Measurements from ENCODE around the gene SAA2. TPM values are rescaled to one million over a fixed set of nuclear protein-coding genes. Genes with fewer than 3 reads are reported as not detected.
"Not testable (repeated sequence)": the region's sequence is repeated elsewhere in the genome, so short reads cannot be mapped to it uniquely, and the experiment has no call there.

The SAA2 gene
- total and polyA plus RNA-seq, 5 donors, result 0.59 to 14.9 (median 3.2) TPM; not detected in 1

DNA sequence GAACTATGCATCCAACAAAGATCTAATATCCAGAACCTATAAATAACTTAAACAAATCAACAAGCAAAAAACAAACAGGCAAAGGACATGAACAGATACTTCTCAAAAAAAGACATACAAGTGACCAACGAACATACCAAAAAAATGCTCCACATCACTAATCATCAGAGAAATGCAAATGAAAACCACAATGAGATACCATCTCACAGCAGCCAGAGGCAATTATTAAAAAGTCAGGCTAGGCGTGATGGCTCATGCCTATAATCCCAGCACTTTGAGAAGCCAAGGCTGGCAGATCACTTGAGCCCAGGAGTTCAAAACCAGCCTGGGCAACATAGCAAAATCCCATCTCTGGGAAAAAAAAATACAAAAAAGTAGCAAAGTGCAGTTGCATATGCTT lies 22.6 kb downstream of the SAA2 start:
- H3K4me3 ChIP-seq (ENCODE audit: low read length), result no peak overlapping the region
- DNase-seq, result no peak
- H3K27me3 ChIP-seq (ENCODE audit: control insufficient read depth, insufficient read depth), result no peaks in the 10 kb centered on the region
- ATAC-seq, result no peak
- no peak overlapping the region for H3K27ac ChIP-seq (ENCODE audit: low read length)
- H3K4me1 ChIP-seq (ENCODE audit: control insufficient read depth, insufficient read depth, low read length), result no peaks in the 10 kb centered on the region
- H3K9me3 ChIP-seq (ENCODE audit: control insufficient read depth, low read length), result no peaks in the 10 kb centered on the region
- intact Hi-C loops (cut with DNase I), result no loop called here
- 54% methylated on average over 2 of the region's 2 CpGs for WGBS

DNA sequence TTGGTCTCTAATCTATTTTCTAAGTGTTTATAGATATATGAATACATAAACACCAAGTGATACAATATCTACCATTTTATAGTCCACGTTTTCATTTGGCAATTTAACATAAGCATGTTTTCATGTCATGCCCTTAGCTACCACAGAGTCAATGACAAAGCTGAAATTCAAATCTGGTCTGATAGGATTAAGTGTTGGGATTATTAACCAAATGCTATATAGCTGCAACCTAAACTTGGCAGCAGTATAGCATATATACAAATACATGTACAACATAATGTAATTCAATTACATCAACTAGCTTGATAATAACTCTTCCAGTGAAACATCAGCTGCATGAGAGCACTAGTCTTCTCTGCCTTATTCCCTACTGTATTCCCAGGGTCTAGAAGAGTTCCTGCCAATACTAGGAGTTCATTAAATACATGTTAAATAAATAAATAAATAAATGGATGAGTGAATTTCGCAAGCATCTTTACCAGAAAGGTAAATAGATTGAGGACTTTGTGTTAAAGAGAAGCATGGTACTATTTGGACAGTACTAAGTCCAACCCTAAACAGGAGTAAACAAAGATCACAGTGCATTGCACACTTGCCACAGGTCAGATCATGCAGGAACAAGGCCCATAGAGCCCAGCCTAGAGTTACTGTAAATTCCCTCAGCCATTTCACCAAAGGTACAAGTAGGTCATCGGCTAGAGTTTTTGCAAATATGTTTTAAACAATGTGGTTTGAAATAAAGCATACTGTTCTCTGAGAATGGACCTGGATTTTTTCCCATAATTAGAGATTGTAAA lies 24.7 kb downstream of the SAA2 start:
- ATAC-seq, result no peak
- no peak overlapping the region for H3K4me3 ChIP-seq (ENCODE audit: low read length)
- 47% methylated on average over 3 of the region's 3 CpGs for WGBS
- H3K4me1 ChIP-seq (ENCODE audit: control insufficient read depth, insufficient read depth, low read length), result no peaks in the 10 kb centered on the region
- H3K9me3 ChIP-seq (ENCODE audit: control insufficient read depth, low read length), result no peaks in the 10 kb centered on the region
- no peaks in the 10 kb centered on the region for H3K27me3 ChIP-seq (ENCODE audit: control insufficient read depth, insufficient read depth)
- intact Hi-C loops (cut with DNase I), result no loop called here
- H3K27ac ChIP-seq (ENCODE audit: low read length), result no peak overlapping the region
- DNase-seq, result no peak

DNA sequence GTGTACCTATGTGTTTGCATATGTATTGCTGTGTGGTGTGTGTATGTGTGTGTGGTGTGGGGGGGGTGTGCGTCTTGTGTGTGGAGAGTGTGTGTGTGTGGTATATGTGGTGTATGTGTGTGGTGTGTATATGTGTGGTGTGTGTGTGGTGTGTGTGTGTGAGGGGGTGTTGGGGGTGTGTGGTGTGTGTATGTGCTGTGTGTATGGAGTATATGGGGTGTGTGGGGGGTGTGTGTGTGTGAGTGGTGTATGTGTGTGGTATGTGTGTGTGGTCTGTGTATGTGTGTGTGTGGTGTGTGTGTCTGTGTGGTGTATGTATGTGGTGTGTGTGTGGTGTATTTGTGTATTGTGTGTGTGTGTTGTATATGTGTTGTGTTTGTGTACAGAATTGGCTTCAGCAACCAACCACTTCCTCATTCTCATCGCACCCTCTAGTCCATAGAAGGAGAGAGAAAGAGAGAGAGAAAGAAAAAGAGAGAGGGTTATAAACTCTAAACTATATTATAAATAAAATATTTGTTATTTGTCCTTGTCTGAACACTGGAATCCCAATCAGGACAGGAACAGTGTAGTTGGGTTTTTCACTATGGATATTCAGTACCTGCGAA lies 25.6 kb downstream of the SAA2 start:
- ATAC-seq, result no peak
- H3K27me3 ChIP-seq (ENCODE audit: control insufficient read depth, insufficient read depth), result no peaks in the 10 kb centered on the region

DNA sequence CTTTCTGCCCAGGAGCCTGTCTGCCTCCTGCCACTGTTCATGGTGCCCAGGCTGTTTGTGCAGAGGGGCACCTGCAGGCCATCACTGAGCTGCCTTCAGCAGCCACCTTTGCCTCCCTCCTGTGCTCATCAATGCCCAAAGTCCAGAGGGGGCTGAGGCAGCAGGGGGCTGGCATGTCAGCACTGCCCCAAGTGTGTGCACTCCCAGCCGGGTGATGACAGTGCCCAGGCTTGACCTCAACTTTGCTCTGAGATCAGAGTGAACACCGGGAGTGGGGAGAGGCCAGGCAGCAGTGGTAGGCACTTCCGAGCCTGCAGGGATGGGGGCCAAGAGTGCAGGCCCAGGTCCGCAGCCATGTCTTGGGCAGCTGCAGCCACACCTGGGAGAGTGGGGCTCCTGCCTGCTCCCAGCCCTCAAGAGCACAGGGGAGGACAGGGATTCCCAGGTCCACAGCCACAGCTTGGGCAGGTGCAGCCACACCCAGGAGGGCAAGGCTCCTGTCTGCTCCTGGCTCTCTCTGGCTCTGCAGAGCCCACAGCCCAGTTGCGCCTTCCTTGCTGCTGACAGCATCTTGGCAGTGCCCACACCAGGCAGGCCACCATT lies 27.1 kb downstream of the SAA2 start:
- intact Hi-C loops (cut with DNase I), result no loop called here
- H3K27ac ChIP-seq (ENCODE audit: low read length), result no peak overlapping the region

More for the DNA sequence above, 25.6 kb downstream of the SAA2 start:
- intact Hi-C loops (cut with DNase I), result no loop called here
- Histone ChIP-seq H3K9me3 (ENCODE audit: control insufficient read depth, low read length) (no peaks in the 10 kb centered on the region), H3K4me1 (ENCODE audit: control insufficient read depth, insufficient read depth, low read length) (no peaks in the 10 kb centered on the region), H3K27ac (ENCODE audit: low read length) (no peak overlapping the region), H3K4me3 (ENCODE audit: low read length) (no peak overlapping the region)
- WGBS, result 88% methylated on average over 3 of the region's 3 CpGs
- DNase-seq, result no peak

DNA sequence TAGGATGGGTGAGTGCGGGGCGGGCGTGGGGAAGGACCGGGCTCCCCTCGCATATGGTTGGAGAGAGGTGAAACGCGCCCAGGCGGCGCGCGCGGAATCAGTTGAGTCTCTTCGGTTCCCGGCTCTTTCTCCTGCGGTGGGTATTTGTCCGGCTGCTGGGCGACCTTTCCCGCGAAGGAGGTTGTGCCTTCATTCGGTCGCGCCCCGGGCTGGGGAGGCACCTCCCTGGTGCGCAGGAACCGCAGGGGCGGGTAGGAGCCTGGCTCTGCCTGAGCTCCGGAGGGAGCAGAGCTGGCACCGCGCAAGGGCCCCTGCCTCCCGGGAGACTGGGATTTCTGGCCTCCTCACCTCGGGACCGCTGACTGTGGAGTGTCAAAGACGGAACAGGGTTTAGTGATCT lies 39.4 kb downstream of the SAA2 start:
- H3K27me3 ChIP-seq (ENCODE audit: control insufficient read depth, insufficient read depth), result no peaks in the 10 kb centered on the region
- no peak for ATAC-seq
- no peaks in the 10 kb centered on the region for H3K4me1 ChIP-seq (ENCODE audit: control insufficient read depth, insufficient read depth, low read length)
- intact Hi-C loops (cut with DNase I), result no loop called here
- WGBS, result 22% methylated on average over 33 of the region's 33 CpGs
- no peaks in the 10 kb centered on the region for H3K9me3 ChIP-seq (ENCODE audit: control insufficient read depth, low read length)
- DNase-seq, result no peak
- no peak overlapping the region for H3K4me3 ChIP-seq (ENCODE audit: low read length)
- no peak overlapping the region for H3K27ac ChIP-seq (ENCODE audit: low read length)

More for the DNA sequence above, 27.1 kb downstream of the SAA2 start:
- ATAC-seq, result no peak
- Histone ChIP-seq H3K4me1 (ENCODE audit: control insufficient read depth, insufficient read depth, low read length) (no peaks in the 10 kb centered on the region), H3K4me3 (ENCODE audit: low read length) (no peak overlapping the region), H3K9me3 (ENCODE audit: control insufficient read depth, low read length) (no peaks in the 10 kb centered on the region), H3K27me3 (ENCODE audit: control insufficient read depth, insufficient read depth) (no peaks in the 10 kb centered on the region)
- WGBS, result 65% methylated on average over 5 of the region's 5 CpGs
- DNase-seq, result no peak

DNA sequence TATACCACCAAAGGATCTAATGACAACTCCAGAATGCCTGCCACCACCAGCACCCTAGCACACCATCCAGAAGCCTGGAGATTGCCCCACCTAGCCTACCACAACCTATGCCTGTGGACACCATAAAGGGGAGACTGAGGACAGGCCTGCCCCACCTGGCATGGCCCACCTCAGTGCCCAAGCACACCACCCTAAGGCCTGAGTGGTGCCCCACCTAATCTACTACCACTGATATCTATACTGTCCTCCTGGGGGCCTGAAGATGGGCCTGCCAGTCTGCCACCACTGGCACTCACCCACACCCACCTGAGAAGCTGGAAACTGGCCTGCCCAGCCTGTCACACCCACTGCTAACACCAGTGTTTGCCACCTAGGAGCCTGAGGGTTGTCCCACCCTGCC lies 43.7 kb downstream of the SAA2 start:
- peak in 1 of 2 donors; percentile 22 for ATAC-seq
- H3K27ac ChIP-seq (ENCODE audit: low read length), result no peak overlapping the region
- no peaks in the 10 kb centered on the region for H3K9me3 ChIP-seq (ENCODE audit: control insufficient read depth, low read length)
- no peaks in the 10 kb centered on the region for H3K27me3 ChIP-seq (ENCODE audit: control insufficient read depth, insufficient read depth)
- no peaks in the 10 kb centered on the region for H3K4me1 ChIP-seq (ENCODE audit: control insufficient read depth, insufficient read depth, low read length)
- no peak overlapping the region for H3K4me3 ChIP-seq (ENCODE audit: low read length)
- intact Hi-C loops (cut with DNase I), result no loop called here
- no peak for DNase-seq

DNA sequence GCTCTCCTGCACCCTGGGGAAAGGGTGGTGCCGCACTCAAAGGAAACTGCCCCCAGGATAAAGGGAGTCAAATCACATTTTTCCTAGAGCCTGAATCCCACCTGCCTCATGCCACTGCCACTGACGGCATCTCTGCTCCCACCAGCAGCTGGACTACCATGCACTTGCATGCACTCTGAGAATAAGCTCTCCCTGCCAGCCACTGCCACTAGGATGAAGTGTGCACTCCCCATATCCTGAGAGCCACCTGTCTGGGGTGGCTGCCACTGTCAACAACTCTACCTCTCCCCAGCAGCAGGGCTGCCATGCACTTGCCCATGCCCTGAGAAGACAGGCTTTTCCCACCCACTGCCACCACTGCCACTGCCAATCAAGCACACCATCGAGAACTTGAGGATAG lies 44.2 kb downstream of the SAA2 start:
- H3K27ac ChIP-seq (ENCODE audit: low read length), result no peak overlapping the region
- H3K4me1 ChIP-seq (ENCODE audit: control insufficient read depth, insufficient read depth, low read length), result no peaks in the 10 kb centered on the region
- no peaks in the 10 kb centered on the region for H3K27me3 ChIP-seq (ENCODE audit: control insufficient read depth, insufficient read depth)
- no peak for DNase-seq
- no peak overlapping the region for H3K4me3 ChIP-seq (ENCODE audit: low read length)
- H3K9me3 ChIP-seq (ENCODE audit: control insufficient read depth, low read length), result no peaks in the 10 kb centered on the region
- ATAC-seq, result no peak
- 85% methylated on average over 3 of the region's 3 CpGs for WGBS
- intact Hi-C loops (cut with DNase I), result no loop called here

DNA sequence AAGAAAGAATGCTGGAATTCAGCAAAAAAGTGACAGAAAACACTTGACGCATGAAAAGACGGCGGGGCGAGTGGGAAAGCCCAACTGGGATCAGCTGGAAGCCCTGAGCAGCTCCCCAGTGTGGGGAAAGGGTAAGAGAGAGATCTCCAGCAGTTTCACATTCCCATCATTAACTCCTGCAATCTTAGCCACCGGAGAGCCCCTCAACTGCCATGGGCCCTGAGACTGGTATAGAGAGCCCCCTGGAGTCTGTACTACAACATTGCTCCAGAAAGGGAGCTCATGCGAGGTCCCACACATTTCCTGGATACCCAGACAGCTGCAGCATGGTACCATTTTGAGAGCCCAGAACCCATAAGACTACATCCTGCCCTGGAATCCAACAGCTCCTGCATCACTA lies 44.7 kb downstream of the SAA2 start:
- H3K27me3 ChIP-seq (ENCODE audit: control insufficient read depth, insufficient read depth), result no peaks in the 10 kb centered on the region

DNA sequence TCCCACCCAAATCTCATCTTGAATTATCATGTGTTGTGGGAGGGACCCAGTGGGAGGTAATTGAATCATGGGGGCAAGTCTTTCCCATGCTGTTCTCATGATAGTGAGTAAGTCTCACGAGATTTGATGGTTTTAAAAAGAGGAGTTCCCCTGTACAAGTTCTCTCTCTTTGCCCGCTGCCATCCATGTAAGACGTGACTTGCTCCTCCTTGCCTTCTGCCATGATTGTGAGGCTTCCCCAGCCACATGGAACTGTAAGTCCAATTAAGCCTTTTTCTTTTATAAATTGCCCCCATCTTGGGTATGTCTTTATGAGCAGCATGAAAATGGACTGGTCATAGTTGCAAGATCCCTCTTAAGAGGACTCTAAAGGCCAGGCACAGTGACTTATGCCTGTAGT lies 50.7 kb downstream of the SAA2 start:
- H3K9me3 ChIP-seq (ENCODE audit: control insufficient read depth, low read length); H3K27me3 ChIP-seq (ENCODE audit: control insufficient read depth, insufficient read depth); H3K4me3 ChIP-seq (ENCODE audit: low read length); H3K27ac ChIP-seq (ENCODE audit: low read length); intact Hi-C loops (cut with DNase I); DNase-seq; H3K4me1 ChIP-seq (ENCODE audit: control insufficient read depth, insufficient read depth, low read length); ATAC-seq: not testable (repeated sequence)
- 59% methylated on average over 3 of the region's 3 CpGs for WGBS

More for the DNA sequence above, 44.7 kb downstream of the SAA2 start:
- intact Hi-C loops (cut with DNase I), result no loop called here
- Histone ChIP-seq H3K9me3 (ENCODE audit: control insufficient read depth, low read length) (no peaks in the 10 kb centered on the region), H3K27ac (ENCODE audit: low read length) (no peak overlapping the region), H3K4me1 (ENCODE audit: control insufficient read depth, insufficient read depth, low read length) (no peaks in the 10 kb centered on the region), H3K4me3 (ENCODE audit: low read length) (no peak overlapping the region)
- WGBS, result 8% methylated on average over 6 of the region's 6 CpGs
- ATAC-seq (no peak), DNase-seq (no peak)

DNA sequence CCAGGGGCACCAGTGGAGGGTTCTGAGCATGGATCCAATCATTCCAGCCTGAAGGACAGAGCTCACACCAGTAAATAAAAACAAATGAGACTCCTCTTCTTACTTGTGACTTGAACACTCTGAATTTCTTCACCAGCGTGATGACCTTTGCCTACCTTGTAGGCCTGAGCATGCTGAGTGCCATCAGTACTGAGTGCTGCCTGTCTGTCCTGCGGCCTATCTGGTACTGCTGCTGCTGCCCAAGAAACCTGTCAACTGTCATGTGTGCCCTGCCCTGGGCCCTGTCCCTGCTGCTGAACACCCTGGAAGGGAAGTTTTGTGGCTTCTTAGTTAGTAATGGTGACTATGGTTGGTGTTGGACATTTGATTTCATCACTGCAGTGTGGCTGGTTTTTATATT lies 51.9 kb downstream of the SAA2 start:
- Histone ChIP-seq H3K4me1 (ENCODE audit: control insufficient read depth, insufficient read depth, low read length) (no peaks in the 10 kb centered on the region), H3K27me3 (ENCODE audit: control insufficient read depth, insufficient read depth) (no peaks in the 10 kb centered on the region), H3K27ac (ENCODE audit: low read length) (no peak overlapping the region), H3K4me3 (ENCODE audit: low read length) (no peak overlapping the region), H3K9me3 (ENCODE audit: control insufficient read depth, low read length) (no peaks in the 10 kb centered on the region)
- 89% methylated on average over 2 of the region's 2 CpGs for WGBS
- ATAC-seq (no peak), DNase-seq (no peak)
- intact Hi-C loops (cut with DNase I), result no loop called here
